Measurements from ENCODE around the gene PSME3IP1. TPM values are rescaled to one million over a fixed set of nuclear protein-coding genes. Genes with fewer than 3 reads are reported as not detected.
"Not testable (repeated sequence)": the region's sequence is repeated elsewhere in the genome, so short reads cannot be mapped to it uniquely, and the experiment has no call there.

Gene PSME3IP1
- total and polyA plus RNA-seq, 2 experiments from 2014 or later: 78.0 to 105 TPM

- Mint-ChIP-seq H3K27me3 (ENCODE audit: insufficient read depth, low read depth, poor library complexity) (peaks cover 11% of the 10 kb centered on the region), H3K4me1 (peaks cover 9% of the 10 kb centered on the region), H3K36me3 (ENCODE audit: low read depth) (no peaks in the 10 kb centered on the region), H3K27ac (no peak overlapping the region), H3K9me3 (no peaks in the 10 kb centered on the region), H3K4me3 (no peak overlapping the region; the same call in 2 of the 3 replicates)
- Histone ChIP-seq H3K4me1 (ENCODE audit: insufficient read depth) (peaks cover 4% of the 10 kb centered on the region), H3K79me2 (replicated peaks; ENCODE audit: insufficient read depth) (peaks cover 85% of the 10 kb centered on the region), H3K9me2 (ENCODE audit: insufficient read depth) (no peaks in the 10 kb centered on the region), H4K20me1 (replicated peaks; ENCODE audit: insufficient read depth) (peaks cover 25% of the 10 kb centered on the region), H3F3A (replicated peaks; ENCODE audit: low read depth) (no peaks in the 10 kb centered on the region), H3K27me3 (ENCODE audit: insufficient read depth) (no peaks in the 10 kb centered on the region), H3K27ac (ENCODE audit: low read depth) (no peak overlapping the region), H3K4me2 (no peak overlapping the region), H3K4me3 (no peak overlapping the region), H3K36me3 (ENCODE audit: insufficient read depth) (no peaks in the 10 kb centered on the region), H2AFZ (no peak overlapping the region)
- ATAC-seq (no peak), DNase-seq (ENCODE audit: low spot score) (no peak)
- TF ChIP-seq STAT1 (IDR thresholded peaks at IDR 0.05; ENCODE audit: unreplicated experiment): no peak
- no peak for TF ChIP-seq NANOG (IDR thresholded peaks at IDR 0.05; ENCODE audit: borderline replicate concordance)
- no peak for TF ChIP-seq ZNF462 (CRISPR knock-in tag; IDR thresholded peaks at IDR 0.05)
- no peak for TF ChIP-seq EZH2 (IDR thresholded peaks at IDR 0.05; ENCODE audit: low read depth, unreplicated experiment)
- TF ChIP-seq, protein P1, sequence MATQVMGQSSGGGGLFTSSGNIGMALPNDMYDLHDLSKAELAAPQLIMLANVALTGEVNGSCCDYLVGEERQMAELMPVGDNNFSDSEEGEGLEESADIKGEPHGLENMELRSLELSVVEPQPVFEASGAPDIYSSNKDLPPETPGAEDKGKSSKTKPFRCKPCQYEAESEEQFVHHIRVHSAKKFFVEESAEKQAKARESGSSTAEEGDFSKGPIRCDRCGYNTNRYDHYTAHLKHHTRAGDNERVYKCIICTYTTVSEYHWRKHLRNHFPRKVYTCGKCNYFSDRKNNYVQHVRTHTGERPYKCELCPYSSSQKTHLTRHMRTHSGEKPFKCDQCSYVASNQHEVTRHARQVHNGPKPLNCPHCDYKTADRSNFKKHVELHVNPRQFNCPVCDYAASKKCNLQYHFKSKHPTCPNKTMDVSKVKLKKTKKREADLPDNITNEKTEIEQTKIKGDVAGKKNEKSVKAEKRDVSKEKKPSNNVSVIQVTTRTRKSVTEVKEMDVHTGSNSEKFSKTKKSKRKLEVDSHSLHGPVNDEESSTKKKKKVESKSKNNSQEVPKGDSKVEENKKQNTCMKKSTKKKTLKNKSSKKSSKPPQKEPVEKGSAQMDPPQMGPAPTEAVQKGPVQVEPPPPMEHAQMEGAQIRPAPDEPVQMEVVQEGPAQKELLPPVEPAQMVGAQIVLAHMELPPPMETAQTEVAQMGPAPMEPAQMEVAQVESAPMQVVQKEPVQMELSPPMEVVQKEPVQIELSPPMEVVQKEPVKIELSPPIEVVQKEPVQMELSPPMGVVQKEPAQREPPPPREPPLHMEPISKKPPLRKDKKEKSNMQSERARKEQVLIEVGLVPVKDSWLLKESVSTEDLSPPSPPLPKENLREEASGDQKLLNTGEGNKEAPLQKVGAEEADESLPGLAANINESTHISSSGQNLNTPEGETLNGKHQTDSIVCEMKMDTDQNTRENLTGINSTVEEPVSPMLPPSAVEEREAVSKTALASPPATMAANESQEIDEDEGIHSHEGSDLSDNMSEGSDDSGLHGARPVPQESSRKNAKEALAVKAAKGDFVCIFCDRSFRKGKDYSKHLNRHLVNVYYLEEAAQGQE (IDR thresholded peaks at IDR 0.05; ENCODE audit: unreplicated experiment): no peak
Measured at GRCh38 chr16:57190136-57190535, 4.3 kb upstream of the PSME3IP1 start.

DNA sequence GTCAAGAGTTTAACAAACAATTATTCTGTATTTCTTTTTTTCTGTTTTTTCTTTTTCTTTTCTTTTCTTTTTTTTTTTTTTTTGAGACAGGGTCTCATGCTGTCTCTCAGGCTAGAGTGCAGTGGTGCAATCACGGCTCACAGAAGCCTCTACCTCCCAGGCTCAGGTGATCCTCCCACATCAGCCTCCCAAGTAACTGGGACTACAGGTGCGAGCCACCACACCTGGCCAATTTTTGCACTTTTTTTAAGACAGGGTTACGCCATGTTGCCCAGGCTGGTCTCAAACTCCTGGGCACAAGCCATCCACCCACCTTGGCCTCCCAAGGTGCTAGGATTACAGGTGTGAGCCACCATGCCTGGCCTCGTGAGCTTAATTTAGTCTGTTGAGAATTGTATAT, 3.7 kb upstream of the PSME3IP1 start:
- H3K79me2 ChIP-seq (replicated peaks; ENCODE audit: insufficient read depth): peaks cover 85% of the 10 kb centered on the region
- Mint-ChIP-seq H3K4me1 (peaks cover 14% of the 10 kb centered on the region), H3K27me3 (ENCODE audit: insufficient read depth, low read depth, poor library complexity) (peaks cover 11% of the 10 kb centered on the region)
- H3K36me3 Mint-ChIP-seq (ENCODE audit: low read depth); H3K4me3 Mint-ChIP-seq; H3K4me1 ChIP-seq (ENCODE audit: insufficient read depth); H3K4me3 ChIP-seq; H3K36me3 ChIP-seq (ENCODE audit: insufficient read depth); H2AFZ ChIP-seq; H3K27ac Mint-ChIP-seq; H3K9me2 ChIP-seq (ENCODE audit: insufficient read depth); ATAC-seq; H3K27me3 ChIP-seq (ENCODE audit: insufficient read depth); DNase-seq (ENCODE audit: low spot score); H3K27ac ChIP-seq (ENCODE audit: low read depth); H3F3A ChIP-seq (replicated peaks; ENCODE audit: low read depth); H3K4me2 ChIP-seq; H3K9me3 Mint-ChIP-seq: not testable (repeated sequence)
- peaks cover 25% of the 10 kb centered on the region for H4K20me1 ChIP-seq (replicated peaks; ENCODE audit: insufficient read depth)

Measured in GM23338 (cell line).